Fibroblast of lung (primary cell): ENCODE data around the gene GPR25. TPM values are rescaled to one million over a fixed set of nuclear protein-coding genes. Genes with fewer than 3 reads are reported as not detected.

ENCODE experiments used
- DNase-seq, 2 donors: peaks; one replicate each; pipeline versions ENCODE4 v3.0.0 to v3.0.0-alpha.2; 2010; ENCODE audit warnings: low read depth in 2 of 2
- H2AFZ ChIP-seq: 2 replicates; pipeline ENCODE4 v1.5.1; 2012; ENCODE audit warnings: low read length, control low read depth, inconsistent platforms
- H3K27ac ChIP-seq: 2 replicates; pipeline ENCODE4 v1.5.1; 2011; ENCODE audit warnings: low read length, control low read depth; ENCODE audit not compliant: insufficient read depth
- H3K27me3 ChIP-seq: 2 replicates; pipeline ENCODE4 v1.5.1; 2011; ENCODE audit warnings: mild to moderate bottlenecking, low read length; ENCODE audit not compliant: control insufficient read depth, insufficient read depth
- H3K36me3 ChIP-seq: 2 replicates; pipeline ENCODE4 v1.5.1; 2011; ENCODE audit warnings: low read length; ENCODE audit not compliant: control insufficient read depth, insufficient read depth
- H3K4me1 ChIP-seq: 2 replicates; pipeline ENCODE4 v1.5.1; 2011; ENCODE audit warnings: low read length; ENCODE audit not compliant: control insufficient read depth, insufficient read depth; ENCODE audit errors: extremely low read depth
- H3K4me2 ChIP-seq: 2 replicates; pipeline ENCODE4 v1.5.1; 2011; ENCODE audit warnings: low read length, control low read depth; ENCODE audit not compliant: insufficient read depth; ENCODE audit errors: extremely low read depth
- H3K4me3 ChIP-seq, 4 experiments: fragments of 200-600 bp in 1 of 4; sonication (generic) in 1 of 4; replicated peaks in 1 of 4; 2 replicates each; pipeline ENCODE4 v1.5.1; 2011 to 2016; ENCODE audit warnings: low read length in 4 of 4, low read depth in 3 of 4, mild to moderate bottlenecking in 3 of 4, control low read depth in 2 of 4, inconsistent platforms in 1 of 4, mixed read lengths in 1 of 4; ENCODE audit not compliant: insufficient read depth in 1 of 4; ENCODE audit errors: control extremely low read depth in 1 of 4
- H3K79me2 ChIP-seq: 2 replicates; pipeline ENCODE4 v1.5.1; 2012; ENCODE audit warnings: mild to moderate bottlenecking, low read length, inconsistent platforms; ENCODE audit not compliant: control insufficient read depth, insufficient read depth
- H3K9ac ChIP-seq: 2 replicates; pipeline ENCODE4 v1.5.1; 2011; ENCODE audit warnings: mild to moderate bottlenecking, low read length, control low read depth; ENCODE audit not compliant: insufficient read depth
- H3K9me3 ChIP-seq: 2 replicates; pipeline ENCODE4 v1.5.1; 2012; ENCODE audit warnings: low read depth, low read length; ENCODE audit not compliant: control insufficient read depth, insufficient read depth
- H4K20me1 ChIP-seq: 2 replicates; pipeline ENCODE4 v1.5.1; 2011; ENCODE audit warnings: low read length; ENCODE audit not compliant: control insufficient read depth, insufficient read depth; ENCODE audit errors: extremely low read depth
- CTCF ChIP-seq, 2 donors: IDR thresholded peaks in 1 of 2; conservative IDR thresholded peaks in 1 of 2; 1 replicate in 1 of 2; 2 replicates in 1 of 2; pipeline ENCODE4 v1.5.1; 2011 to 2012; ENCODE audit warnings: low read length in 2 of 2, control low read depth in 1 of 2, inconsistent platforms in 1 of 2, low read depth in 1 of 2, mild to moderate bottlenecking in 1 of 2
- EZH2 ChIP-seq: IDR thresholded peaks from 2 replicates; pipeline ENCODE4 v1.5.1; 2012; ENCODE audit warnings: low read length, control low read depth, mild to moderate bottlenecking; ENCODE audit errors: missing control alignments
- polyA plus RNA-seq, 2 donors: library from polyadenylated mRNA; depleted of rRNA in 1 of 2; stranded (reverse) in 1 of 2; unstranded in 1 of 2; fragments of >200 nt; gene quantifications; 2 replicates each; pipeline ENCODE4 v1.2.1, GENCODE V29; 2011 to 2012; ENCODE audit warnings: missing spikeins in 1 of 2
- total RNA-seq: library from RNA; depleted of rRNA; stranded (reverse); fragments of >200 nt; gene quantifications from 2 replicates; pipeline ENCODE4 v1.2.1, GENCODE V29; 2014

GPR25 gene
- total and polyA plus RNA-seq, 2 donors (not counting 1 experiment from before 2014, with no cell fraction given) = not detected

- H3K9ac ChIP-seq = no peak overlapping the region
- DNase-seq = peak in 1 of 2 donors; percentile 63
These were observed 23.9 kb downstream of the GPR25 start for GRCh38 chr1:200896531-200897196.

GRCh38 chr1:200897259-200897658, 24.5 kb downstream of the GPR25 start:
- Histone ChIP-seq H3K27ac (no peak overlapping the region), H2AFZ (no peak overlapping the region), H3K36me3 (no peaks in the 10 kb centered on the region), H4K20me1 (no peaks in the 10 kb centered on the region), H3K4me2 (no peak overlapping the region), H3K4me3 (no peak overlapping the region), H3K27me3 (peaks cover 9% of the 10 kb centered on the region), H3K79me2 (no peaks in the 10 kb centered on the region), H3K9ac (no peak overlapping the region), H3K4me1 (no peaks in the 10 kb centered on the region), H3K9me3 (no peaks in the 10 kb centered on the region)
- no peak for TF ChIP-seq EZH2
- no peak for TF ChIP-seq CTCF (conservative IDR thresholded peaks at IDR 0.05 in 1 of 2, IDR thresholded peaks at IDR 0.05 in 1 of 2; ENCODE audit: low read depth in 1 of 2, low read length in 2 of 2)
- no peak for DNase-seq

More at GRCh38 chr1:200896531-200897196, 23.9 kb downstream of the GPR25 start:
- no peaks in the 10 kb centered on the region for H3K36me3 ChIP-seq
- H3K4me2 ChIP-seq = no peak overlapping the region
- H2AFZ ChIP-seq = no peak overlapping the region
- H3K27ac ChIP-seq = no peak overlapping the region
- no peaks in the 10 kb centered on the region for H4K20me1 ChIP-seq
- H3K4me1 ChIP-seq = no peaks in the 10 kb centered on the region
- H3K4me3 ChIP-seq = no peak overlapping the region
- H3K27me3 ChIP-seq = peaks cover 15% of the 10 kb centered on the region
- H3K9me3 ChIP-seq = no peaks in the 10 kb centered on the region
- no peaks in the 10 kb centered on the region for H3K79me2 ChIP-seq
- TF ChIP-seq EZH2 (no peak), CTCF (conservative IDR thresholded peaks at IDR 0.05 in 1 of 2, IDR thresholded peaks at IDR 0.05 in 1 of 2; ENCODE audit: low read depth in 1 of 2, low read length in 2 of 2) (no peak)

GRCh38 chr1:200899015-200899386, 26.2 kb downstream of the GPR25 start:
- Histone ChIP-seq H3K4me3 (no peak overlapping the region), H3K79me2 (no peaks in the 10 kb centered on the region), H2AFZ (no peak overlapping the region), H3K36me3 (no peaks in the 10 kb centered on the region), H4K20me1 (no peaks in the 10 kb centered on the region), H3K4me2 (no peak overlapping the region), H3K9ac (no peak overlapping the region), H3K9me3 (no peaks in the 10 kb centered on the region), H3K4me1 (no peaks in the 10 kb centered on the region), H3K27me3 (peaks cover under 1% of the 10 kb centered on the region), H3K27ac (no peak overlapping the region)
- no peak for DNase-seq
- no peak for TF ChIP-seq CTCF (conservative IDR thresholded peaks at IDR 0.05 in 1 of 2, IDR thresholded peaks at IDR 0.05 in 1 of 2; ENCODE audit: low read depth in 1 of 2, low read length in 2 of 2)
- TF ChIP-seq EZH2 = no peak
